Stimulated activated CD8-positive, alpha-beta memory T cell treated with anti-CD3 and anti-CD28 coated beads, Interleukin-4, amount 100 ng/mL, for 24 hours (primary cell): ENCODE data around the gene ARHGAP24.
"Not testable (repeated sequence)": the region's sequence is repeated elsewhere in the genome, so short reads cannot be mapped to it uniquely, and the experiment has no call there.

Source experiments
- DNase-seq: peaks from one replicate; pipeline ENCODE4 v3.0.0-alpha.2; 2020; ENCODE audit warnings: low read depth

The ARHGAP24 gene

DNA sequence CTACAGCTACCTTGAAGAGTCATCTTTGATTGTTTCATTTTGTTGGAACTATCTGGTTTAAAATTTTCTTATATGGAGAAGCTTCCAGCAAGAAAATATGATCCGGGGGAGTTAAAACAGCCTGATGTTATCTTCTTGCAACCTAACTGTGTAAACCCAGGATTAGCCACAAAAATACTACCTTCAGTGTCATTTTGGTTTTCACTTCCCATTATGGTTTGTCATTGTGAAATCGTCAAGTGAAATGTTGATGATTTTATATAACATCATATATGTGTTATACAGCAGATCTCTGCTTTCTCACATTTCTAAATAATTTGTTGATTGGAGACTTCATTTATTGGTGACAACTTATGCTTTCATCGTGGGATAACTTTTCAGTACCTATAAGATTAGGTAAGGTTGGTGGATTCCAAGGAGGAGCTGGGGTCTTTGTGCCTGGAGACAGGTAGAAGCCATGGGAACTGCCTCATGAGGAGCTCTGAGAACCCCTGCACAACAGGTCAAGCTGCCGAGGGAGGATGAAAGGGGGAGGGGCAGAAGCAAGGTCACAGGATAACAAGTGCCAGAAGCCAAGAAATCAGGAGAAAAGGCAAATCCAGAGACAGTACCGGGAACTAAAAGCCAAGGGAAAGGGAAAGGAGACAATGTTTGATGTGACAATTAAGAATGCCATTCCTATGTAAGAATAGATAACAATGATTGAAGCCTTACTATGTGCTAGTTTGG is 7.2 kb downstream of the ARHGAP24 start:
- no peak for DNase-seq

GRCh38 chr4:85486425-85487086 is 11.6 kb downstream of the ARHGAP24 start:
- no peak for DNase-seq

DNA sequence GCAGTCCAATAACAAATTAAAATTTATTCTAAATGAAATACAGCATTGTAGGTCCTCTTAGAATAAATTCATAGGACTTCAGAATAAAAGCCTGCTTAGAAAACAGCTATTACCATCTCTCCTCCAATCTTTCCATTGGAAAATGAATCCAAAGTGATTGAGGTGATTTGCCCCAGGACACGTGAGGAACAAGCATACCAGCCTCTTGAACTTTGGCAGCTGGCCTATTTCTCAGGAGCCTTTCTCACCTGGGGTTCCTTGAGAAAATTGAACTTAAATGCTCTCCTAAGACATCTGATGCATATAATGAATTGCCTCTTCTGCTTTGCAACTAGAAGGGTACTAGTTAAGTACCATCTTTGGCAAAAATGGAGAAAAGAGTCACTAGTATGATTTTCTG is 13.5 kb downstream of the ARHGAP24 start:
- DNase-seq, result no peak

GRCh38 chr4:85489273-85489981 is 14.5 kb downstream of the ARHGAP24 start:
- no peak for DNase-seq

- no peak for DNase-seq
Observed at GRCh38 chr4:85491527-85491926, 16.6 kb downstream of the ARHGAP24 start.

DNA sequence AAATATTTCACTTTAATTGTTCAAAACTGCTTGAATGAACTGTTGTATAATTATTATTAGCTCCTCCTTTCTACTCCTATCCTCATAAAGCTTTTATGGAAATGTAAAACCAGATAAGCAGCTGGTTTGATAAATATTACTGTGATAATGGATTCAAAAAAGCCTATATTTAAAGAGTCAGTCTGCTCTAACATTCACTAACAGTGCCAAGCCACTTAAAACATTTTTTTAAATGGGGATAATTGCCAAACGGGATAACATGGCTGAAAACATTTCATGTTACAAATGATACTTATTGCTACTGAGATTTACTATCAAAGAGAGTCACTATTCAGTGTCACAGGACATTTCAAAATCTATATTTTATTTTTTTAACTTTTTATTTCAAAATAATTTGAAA is 17.4 kb downstream of the ARHGAP24 start:
- no peak for DNase-seq

- no peak for DNase-seq
Observed at GRCh38 chr4:85495621-85496020, 20.7 kb downstream of the ARHGAP24 start.

GRCh38 chr4:85496126-85496849 is 21.3 kb downstream of the ARHGAP24 start:
- DNase-seq, result no peak

GRCh38 chr4:85496933-85497332 is 22.0 kb downstream of the ARHGAP24 start:
- no peak for DNase-seq

DNA sequence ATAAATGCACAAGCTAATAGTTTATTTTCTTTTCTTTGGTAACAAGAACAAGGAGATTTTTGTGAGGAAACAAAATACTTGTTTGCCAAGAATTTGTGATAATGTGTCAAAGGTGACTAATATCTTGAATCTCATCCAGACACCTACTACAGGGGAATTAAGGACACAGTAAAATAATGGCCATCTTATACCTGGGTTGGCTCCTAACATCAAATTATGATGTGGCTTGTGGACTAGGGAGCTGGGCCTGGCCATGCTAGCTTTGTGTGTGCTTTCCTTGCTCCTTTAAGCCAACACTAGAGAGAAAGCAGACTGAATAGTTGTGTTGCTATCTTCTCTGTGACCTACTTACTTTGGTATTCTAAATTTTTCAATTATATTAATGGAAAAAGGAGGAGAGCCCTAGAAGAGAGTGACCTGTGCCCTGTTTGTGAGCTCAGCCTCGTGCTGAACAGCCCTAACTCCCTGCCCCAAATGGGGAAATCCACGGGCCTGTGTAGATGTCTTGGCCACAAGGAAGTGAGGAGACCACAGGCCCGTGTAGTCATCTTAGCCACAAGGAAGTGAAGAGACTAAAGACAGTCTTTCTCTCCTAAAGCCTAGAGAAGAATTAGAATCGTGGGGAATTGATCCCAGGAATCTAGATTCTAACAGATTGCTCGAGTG is 23.3 kb downstream of the ARHGAP24 start:
- no peak for DNase-seq

DNA sequence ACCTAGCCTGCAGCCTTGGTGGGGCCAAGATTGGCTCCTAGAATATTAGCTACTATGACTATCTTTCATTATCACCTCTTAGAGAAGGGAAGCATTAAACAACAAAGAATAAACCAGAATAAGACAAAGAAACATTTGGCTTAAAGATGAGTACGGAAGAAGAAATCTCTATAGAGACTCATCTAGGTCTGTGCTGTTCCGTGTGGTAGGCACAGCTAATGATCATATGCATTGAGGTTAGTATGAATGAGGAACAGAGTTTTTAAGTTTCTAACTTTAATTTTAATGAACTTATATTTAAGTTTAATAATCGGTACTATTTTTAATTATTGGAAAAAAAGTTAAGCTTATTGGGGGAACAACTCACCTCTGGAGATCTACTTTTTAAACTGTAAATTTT is 24.6 kb downstream of the ARHGAP24 start:
- no peak for DNase-seq

DNA sequence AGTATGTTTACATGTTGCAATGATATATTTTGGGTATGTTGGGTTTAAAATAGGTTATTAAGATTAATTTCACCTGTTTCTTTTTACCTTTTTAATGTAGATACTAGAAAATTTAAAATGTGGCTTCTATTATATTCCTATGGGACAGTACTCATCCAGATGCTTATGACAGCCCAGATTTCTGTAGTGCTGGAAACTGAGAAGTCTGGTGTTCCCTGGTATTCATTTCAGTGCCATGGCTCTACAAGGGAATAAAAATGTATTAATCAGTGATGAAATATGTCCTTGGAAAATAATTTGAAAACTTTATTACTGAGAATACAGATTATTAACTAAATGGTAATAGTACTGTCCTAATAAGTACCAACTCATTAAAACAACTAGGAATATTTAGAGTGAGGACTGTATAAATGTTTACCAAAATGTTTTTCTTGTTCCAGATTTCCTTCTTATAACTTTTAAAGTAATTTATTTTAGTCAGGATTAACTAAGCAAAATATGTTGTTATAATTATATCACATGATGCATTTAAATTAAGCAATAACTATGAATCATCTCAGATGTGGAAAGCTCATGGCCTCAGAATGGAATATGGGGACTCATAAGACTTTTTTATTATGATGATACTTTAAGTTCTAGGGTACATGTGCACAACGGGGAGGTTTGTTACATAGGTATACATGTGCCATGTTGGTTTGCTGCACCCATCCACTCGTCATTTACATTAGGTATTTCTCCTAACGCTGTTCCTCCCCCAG is 25.3 kb downstream of the ARHGAP24 start:
- DNase-seq, result no peak

DNA sequence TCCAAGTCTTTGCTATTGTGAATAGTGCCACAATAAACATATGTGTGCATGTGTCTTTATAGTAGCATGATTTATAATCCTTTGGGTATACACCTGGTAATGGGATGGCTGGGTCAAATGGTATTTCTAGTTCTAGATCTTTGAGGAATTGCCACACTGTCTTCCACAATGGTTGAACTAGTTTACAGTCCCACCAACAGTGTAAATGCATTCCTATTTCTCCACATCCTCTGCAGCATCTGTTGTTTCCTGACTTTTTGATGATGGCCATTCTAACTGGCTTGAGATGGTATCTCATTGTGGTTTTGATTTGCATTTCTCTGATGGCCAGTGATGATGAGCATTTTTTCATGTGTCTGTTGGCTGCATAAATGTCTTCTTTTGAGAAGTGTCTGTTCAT is 26.2 kb downstream of the ARHGAP24 start:
- DNase-seq, result not testable (repeated sequence)

- DNase-seq, result no peak
Observed at GRCh38 chr4:85508654-85509053, 33.7 kb downstream of the ARHGAP24 start.

DNA sequence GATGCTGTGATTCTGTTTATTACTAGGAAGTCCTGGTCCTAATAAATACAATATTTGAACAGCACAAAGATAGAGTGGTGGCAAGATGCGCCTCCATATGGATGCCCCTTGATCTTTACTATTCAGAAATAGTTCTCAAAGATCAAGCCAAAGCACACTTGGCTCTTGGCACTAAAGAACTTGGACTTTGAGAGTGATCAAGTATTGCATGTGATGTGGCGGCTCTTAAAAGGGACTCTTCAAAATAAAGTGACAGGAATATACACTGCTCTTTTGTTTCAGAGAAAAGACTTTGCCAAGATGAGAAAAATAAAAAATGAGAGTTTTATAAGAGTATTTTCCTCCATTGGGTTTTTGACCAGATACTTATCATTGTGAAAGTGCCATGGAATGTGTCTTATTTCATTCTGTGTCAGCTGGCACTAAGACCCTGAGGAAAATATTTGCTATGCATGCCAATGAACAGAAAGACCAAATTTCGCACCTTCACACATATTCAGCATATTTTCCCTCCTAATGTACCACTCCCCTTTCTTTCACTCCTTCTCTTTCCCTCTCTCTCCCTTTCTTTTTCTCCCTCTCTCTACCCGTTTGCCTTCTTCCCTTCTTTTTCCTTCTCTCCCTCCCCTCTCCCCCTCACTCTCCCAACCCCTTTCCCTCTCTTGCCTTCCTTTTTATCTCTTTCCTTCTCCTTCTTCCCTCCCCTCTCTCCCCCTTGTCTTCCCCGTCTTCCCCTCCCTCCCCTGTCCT is 35.1 kb downstream of the ARHGAP24 start:
- DNase-seq, result no peak

GRCh38 chr4:85510632-85510984 is 35.7 kb downstream of the ARHGAP24 start:
- no peak for DNase-seq

DNA sequence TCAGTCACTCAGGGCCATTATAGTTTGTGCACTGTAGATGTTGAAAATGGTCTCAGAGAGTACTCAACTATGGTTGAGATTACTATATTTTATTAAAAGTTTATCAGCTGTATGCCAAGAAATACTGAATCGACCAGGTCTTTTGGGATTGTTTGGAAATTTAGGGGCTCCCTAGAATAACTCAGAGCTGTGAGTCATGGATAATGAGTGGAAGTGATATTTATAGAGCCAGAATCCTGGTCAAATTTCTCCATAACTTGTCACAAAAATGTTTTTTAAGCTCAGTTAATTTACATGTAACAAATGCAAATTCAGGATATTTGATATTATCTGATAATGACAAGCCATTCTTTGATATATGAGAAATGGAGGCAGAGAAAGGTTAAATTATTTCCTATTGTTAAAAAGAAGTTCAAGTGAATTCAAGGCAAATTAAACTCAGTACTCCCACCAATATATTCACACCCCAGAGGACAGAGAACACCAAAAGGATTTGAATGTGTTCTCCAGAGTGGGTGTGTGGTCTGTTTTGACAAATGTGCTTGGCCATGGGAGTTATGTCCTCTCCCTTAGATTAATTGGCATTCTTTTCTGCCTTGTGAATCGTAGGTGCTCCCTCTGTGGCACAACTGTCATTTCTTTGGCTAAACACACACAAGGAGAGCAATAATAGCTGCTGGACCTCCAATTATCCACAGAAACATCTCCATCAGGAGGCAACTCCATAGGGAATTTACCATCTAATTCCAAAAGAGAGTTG is 37.7 kb downstream of the ARHGAP24 start:
- DNase-seq, result no peak

DNA sequence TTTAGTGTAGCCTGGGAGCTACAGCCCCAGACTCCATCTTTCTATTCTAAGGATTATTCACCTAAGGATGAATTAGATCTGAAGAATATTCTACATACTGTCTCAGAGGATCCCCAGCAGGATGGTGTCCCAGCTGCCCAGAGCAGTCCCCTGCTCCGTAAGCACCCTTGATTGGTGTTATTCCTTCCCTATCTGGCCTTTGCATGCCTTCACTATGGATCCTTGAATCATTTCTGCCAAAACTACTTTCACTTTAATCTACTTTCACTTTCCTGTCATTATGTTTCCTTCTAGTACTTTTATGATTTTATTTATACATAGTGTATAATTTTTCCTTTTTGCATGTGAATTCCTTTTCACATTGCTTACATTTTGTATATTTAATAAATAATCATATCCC is 39.2 kb downstream of the ARHGAP24 start:
- DNase-seq, result no peak

GRCh38 chr4:85514783-85515182 is 39.8 kb downstream of the ARHGAP24 start:
- no peak for DNase-seq

- DNase-seq, result no peak
Observed at GRCh38 chr4:85515701-85516100, 40.8 kb downstream of the ARHGAP24 start.
